Tibial nerve (tissue), 3 donors: Measurements from ENCODE around the gene SPOCK1.

ENCODE experiments used
- POLR2A ChIP-seq, 2 donors: fragments of 450-650 bp; IDR thresholded peaks; one replicate each; pipeline ENCODE4 v1.6.1; 2017; ENCODE audit warnings: antibody characterized with exemption in 2 of 2, mild to moderate bottlenecking in 2 of 2, moderate library complexity in 2 of 2
- TF ChIP-seq, protein P1 (sequence below), 5 experiments: fragments of 200-600 bp in 3 of 5; fragments of 450-650 bp in 2 of 5; sonication (generic) in 3 of 5; IDR thresholded peaks; one replicate each; pipeline ENCODE4 v1.5.1; 2016 to 2019; ENCODE audit warnings: antibody characterized with exemption in 5 of 5, mild to moderate bottlenecking in 3 of 5, moderate library complexity in 2 of 5

GRCh38 chr5:137027758-137028157 lies 471.4 kb downstream of the SPOCK1 start:
- TF ChIP-seq, protein P1, sequence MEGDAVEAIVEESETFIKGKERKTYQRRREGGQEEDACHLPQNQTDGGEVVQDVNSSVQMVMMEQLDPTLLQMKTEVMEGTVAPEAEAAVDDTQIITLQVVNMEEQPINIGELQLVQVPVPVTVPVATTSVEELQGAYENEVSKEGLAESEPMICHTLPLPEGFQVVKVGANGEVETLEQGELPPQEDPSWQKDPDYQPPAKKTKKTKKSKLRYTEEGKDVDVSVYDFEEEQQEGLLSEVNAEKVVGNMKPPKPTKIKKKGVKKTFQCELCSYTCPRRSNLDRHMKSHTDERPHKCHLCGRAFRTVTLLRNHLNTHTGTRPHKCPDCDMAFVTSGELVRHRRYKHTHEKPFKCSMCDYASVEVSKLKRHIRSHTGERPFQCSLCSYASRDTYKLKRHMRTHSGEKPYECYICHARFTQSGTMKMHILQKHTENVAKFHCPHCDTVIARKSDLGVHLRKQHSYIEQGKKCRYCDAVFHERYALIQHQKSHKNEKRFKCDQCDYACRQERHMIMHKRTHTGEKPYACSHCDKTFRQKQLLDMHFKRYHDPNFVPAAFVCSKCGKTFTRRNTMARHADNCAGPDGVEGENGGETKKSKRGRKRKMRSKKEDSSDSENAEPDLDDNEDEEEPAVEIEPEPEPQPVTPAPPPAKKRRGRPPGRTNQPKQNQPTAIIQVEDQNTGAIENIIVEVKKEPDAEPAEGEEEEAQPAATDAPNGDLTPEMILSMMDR (IDR thresholded peaks at IDR 0.05), result no peak
- TF ChIP-seq POLR2A (IDR thresholded peaks at IDR 0.05), result no peak
